IMR-90 (cell line): ENCODE measurements around the gene INSYN1.

ENCODE experiments used
- BHLHE40 ChIP-seq: fragments of 150-350 bp; IDR thresholded peaks from 2 replicates; pipeline ENCODE4 v1.6.1; 2016; ENCODE audit warnings: mild to moderate bottlenecking, low read depth, low read length
- CEBPB ChIP-seq: IDR thresholded peaks from 2 replicates; pipeline ENCODE4 v1.6.1; 2012; ENCODE audit warnings: low read depth, low read length, improper control_type of control experiment
- CHD1 ChIP-seq: IDR thresholded peaks from 2 replicates; pipeline ENCODE4 v1.6.1; 2012; ENCODE audit warnings: low read depth, low read length, improper control_type of control experiment
- FOS ChIP-seq: fragments of 150-350 bp; IDR thresholded peaks from 2 replicates; pipeline ENCODE4 v1.6.1; 2016; ENCODE audit warnings: low read depth, low read length
- MAFK ChIP-seq: IDR thresholded peaks from 2 replicates; pipeline ENCODE4 v1.6.1; 2012; ENCODE audit warnings: low read depth, low read length, improper control_type of control experiment
- MXI1 ChIP-seq: IDR thresholded peaks from 2 replicates; pipeline ENCODE4 v1.6.1; 2012; ENCODE audit warnings: low read depth, mild to moderate bottlenecking, low read length, moderate library complexity, borderline replicate concordance
- POLR2A ChIP-seq: IDR thresholded peaks from 2 replicates; pipeline ENCODE4 v1.6.1; 2012; ENCODE audit warnings: mild to moderate bottlenecking, low read depth, low read length
- RAD21 ChIP-seq: IDR thresholded peaks from 2 replicates; pipeline ENCODE4 v1.6.1; 2012; ENCODE audit warnings: low read length, improper control_type of control experiment
- RCOR1 ChIP-seq: IDR thresholded peaks from 2 replicates; pipeline ENCODE4 v1.6.1; 2012; ENCODE audit warnings: mild to moderate bottlenecking, low read length, improper control_type of control experiment; ENCODE audit not compliant: insufficient replicate concordance
- RFX5 ChIP-seq: IDR thresholded peaks from 2 replicates; pipeline ENCODE4 v1.8.0; 2012; ENCODE audit warnings: low read depth, mild to moderate bottlenecking, low read length, moderate library complexity
- SMC3 ChIP-seq: fragments of 150-350 bp; IDR thresholded peaks from 2 replicates; pipeline ENCODE4 v1.6.1; 2016; ENCODE audit warnings: low read depth, mild to moderate bottlenecking, antibody characterized with exemption, low read length, moderate library complexity
- USF2 ChIP-seq: fragments of 150-350 bp; IDR thresholded peaks from 2 replicates; pipeline ENCODE4 v1.6.1; 2017; ENCODE audit warnings: mild to moderate bottlenecking, antibody characterized with exemption, low read length, low read depth
- TF ChIP-seq, protein P1 (sequence below): conservative IDR thresholded peaks from 2 replicates; pipeline ENCODE4 v1.5.1; 2012; ENCODE audit warnings: mild to moderate bottlenecking, low read depth, low read length, improper control_type of control experiment
- TF ChIP-seq, protein P2 (sequence below): fragments of 150-350 bp; IDR thresholded peaks from 2 replicates; pipeline ENCODE4 v1.6.1; 2016; ENCODE audit warnings: low read depth, mild to moderate bottlenecking, low read length, moderate library complexity, borderline replicate concordance

DNA sequence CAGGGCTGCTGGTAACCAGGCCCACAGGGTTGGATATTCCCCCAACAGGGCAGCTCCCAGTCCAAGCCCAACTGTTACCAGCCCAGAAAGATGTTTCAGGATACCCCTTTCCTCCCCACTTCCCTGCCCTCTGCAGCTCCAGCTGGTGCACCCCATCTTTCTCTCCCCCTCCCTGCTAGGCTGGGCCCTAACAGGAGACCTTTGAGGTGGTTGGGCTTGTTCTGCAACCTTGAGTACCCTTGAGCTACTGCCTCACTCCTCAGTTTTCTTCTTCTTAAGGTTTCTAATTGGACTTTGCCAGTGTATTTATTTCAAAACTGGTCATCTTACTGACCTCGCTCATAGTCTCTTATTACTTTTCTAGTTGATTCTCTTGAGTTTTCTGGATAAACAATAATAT, 16.9 kb upstream of the INSYN1 start:
- TF ChIP-seq BHLHE40 (no peak), POLR2A (no peak), MXI1 (no peak), SMC3 (no peak), MAFK (no peak), RCOR1 (no peak), RAD21 (no peak), USF2 (no peak), CEBPB (no peak), RFX5 (no peak), FOS (no peak), CHD1 (no peak)
- TF ChIP-seq, protein P1, sequence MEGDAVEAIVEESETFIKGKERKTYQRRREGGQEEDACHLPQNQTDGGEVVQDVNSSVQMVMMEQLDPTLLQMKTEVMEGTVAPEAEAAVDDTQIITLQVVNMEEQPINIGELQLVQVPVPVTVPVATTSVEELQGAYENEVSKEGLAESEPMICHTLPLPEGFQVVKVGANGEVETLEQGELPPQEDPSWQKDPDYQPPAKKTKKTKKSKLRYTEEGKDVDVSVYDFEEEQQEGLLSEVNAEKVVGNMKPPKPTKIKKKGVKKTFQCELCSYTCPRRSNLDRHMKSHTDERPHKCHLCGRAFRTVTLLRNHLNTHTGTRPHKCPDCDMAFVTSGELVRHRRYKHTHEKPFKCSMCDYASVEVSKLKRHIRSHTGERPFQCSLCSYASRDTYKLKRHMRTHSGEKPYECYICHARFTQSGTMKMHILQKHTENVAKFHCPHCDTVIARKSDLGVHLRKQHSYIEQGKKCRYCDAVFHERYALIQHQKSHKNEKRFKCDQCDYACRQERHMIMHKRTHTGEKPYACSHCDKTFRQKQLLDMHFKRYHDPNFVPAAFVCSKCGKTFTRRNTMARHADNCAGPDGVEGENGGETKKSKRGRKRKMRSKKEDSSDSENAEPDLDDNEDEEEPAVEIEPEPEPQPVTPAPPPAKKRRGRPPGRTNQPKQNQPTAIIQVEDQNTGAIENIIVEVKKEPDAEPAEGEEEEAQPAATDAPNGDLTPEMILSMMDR = no peak
- TF ChIP-seq, protein P2, sequence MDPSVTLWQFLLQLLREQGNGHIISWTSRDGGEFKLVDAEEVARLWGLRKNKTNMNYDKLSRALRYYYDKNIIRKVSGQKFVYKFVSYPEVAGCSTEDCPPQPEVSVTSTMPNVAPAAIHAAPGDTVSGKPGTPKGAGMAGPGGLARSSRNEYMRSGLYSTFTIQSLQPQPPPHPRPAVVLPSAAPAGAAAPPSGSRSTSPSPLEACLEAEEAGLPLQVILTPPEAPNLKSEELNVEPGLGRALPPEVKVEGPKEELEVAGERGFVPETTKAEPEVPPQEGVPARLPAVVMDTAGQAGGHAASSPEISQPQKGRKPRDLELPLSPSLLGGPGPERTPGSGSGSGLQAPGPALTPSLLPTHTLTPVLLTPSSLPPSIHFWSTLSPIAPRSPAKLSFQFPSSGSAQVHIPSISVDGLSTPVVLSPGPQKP = no peak
